HG03280 (cell line): Measurements from ENCODE around the gene OR13C5.

Experiments
- ATAC-seq: cut with Tn5 transposase; IDR thresholded peaks from one replicate; pipeline ENCODE4 v1.9.1; 2021; ENCODE audit warnings: mild to moderate bottlenecking, moderate library complexity; ENCODE audit not compliant: unreplicated experiment

OR13C5 gene

DNA sequence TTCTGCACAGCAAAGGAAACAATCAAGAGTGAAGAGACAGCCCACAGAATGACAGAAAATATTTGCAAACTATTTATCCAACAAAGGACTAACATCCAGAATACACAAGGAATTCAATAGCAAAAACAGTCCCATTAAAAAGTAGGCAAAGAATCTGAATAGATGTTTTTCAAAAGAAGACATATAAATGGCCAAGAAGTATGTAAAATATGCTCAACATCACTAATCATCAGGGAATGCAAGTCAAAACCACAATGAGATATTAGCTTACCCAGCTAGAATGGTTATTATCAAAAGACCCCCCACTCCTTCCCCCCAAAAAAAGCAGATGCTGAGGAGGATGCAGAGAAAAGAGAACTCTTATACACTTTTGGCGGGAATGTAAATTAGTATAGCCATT is 43.7 kb downstream of the OR13C5 start:
- ATAC-seq: no peak

DNA sequence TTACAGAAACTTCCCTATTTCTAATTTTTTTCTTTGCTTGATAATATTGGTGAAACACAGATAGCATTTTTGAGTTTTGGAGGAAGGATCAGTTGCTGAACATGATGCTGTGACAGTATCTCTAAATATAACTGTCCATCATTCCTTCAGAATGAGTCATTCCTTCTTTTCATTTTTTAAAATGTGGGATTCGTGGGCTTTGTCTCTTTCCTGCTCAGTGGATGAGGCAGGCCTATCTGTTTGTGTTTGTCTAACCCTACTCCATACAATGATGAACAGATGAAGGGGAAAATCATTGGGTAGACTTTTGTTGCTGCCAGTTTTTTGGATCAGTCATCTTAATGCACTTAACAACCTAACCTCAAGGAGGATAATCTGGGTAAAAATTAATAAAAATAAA is 46.0 kb downstream of the OR13C5 start:
- no peak for ATAC-seq
